GM18526 (cell line): Measurements from ENCODE around the gene ACER2.

Experiments
- POLR2A ChIP-seq: IDR thresholded peaks from 3 replicates; pipeline ENCODE4 v1.6.1; 2011; ENCODE audit not compliant: insufficient read length; ENCODE audit errors: extremely low read depth

The ACER2 gene

GRCh38 chr9:19492775-19493173 is 84.0 kb downstream of the ACER2 start:
- TF ChIP-seq POLR2A: no peak

GRCh38 chr9:19493174-19493811 is 84.5 kb downstream of the ACER2 start:
- no peak for TF ChIP-seq POLR2A

DNA sequence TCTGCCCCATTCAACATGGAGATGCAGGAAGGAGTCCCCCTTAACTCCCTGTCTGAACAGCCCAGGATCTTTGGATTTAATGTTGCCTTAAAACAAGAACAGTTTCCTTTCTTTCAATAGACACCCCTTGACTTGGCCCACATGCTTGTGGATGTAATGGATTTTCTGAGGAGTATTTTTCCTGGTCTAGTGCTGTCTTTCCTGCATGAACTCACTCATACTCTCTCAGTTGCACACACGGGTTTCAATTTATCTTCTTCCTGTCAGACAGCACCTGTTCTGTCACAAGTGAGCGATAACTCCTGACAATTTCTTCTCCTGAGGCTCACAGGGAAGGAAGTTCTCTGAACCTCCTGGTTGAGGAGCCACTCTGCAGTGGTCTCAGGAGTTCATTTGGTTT is 85.1 kb downstream of the ACER2 start:
- TF ChIP-seq POLR2A: no peak

- TF ChIP-seq POLR2A: no peak
Measured at GRCh38 chr9:19495186-19496028, 86.6 kb downstream of the ACER2 start.

DNA sequence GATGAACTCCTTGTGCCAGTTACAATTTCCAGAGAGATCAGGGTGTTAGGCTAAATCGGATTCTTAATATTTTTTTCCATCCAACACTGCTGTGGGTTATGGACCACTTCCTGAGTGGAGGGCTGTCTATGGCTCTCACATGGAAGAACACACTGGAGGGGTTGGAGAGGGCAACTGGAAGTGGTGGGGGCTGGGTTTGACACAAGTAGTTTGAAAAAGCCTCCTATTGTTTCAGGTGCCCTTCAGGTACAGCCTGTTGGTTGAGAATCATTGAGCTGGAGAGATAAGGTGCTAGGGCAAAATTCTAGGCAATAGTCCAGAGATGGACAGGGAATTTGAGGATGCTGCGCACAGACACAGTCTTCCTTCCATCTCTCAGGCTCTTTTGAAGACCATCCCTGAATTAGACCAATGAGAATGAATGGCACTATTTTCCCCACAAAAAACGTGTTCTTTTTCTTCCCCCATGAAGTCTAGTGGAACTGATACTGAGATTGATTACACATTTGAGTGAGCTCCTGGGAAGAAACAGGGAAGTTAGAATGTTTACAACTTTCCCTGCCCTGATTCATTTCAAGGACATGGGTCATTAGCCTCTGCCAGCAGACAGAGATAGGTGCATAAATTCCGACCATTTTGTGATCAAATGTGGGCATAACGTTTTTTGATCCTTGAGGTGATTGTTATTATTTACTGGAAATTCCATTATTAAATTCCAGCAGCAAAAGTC is 87.7 kb downstream of the ACER2 start:
- no peak for TF ChIP-seq POLR2A

GRCh38 chr9:19497276-19497675 is 88.5 kb downstream of the ACER2 start:
- no peak for TF ChIP-seq POLR2A

DNA sequence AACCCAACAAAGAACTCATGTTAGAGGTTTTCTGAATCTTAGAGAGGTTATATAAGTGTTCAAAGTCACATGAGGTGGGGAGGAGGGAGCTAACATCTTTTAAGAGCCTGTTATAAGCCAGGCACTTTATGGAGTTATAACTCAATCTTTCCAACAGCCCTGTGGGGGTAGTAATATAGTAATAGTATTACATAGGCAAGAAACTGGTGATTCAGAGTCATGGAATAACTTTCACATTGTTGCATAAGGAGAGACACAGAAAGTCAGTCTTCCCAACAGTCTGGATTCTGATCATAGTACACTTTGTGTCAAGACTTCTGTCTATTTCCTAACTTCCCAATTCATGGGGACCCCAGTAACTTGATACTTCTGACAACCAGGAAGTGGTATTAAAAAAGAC is 89.2 kb downstream of the ACER2 start:
- no peak for TF ChIP-seq POLR2A
